HCT116 (cell line): ENCODE data around the gene KRTAP10-1. TPM values are rescaled to one million over a fixed set of nuclear protein-coding genes. Genes with fewer than 3 reads are reported as not detected.

Source experiments
- ATAC-seq: fragments of 200-7000 bp; cut with Tn5 transposase; 2 replicates; pipeline ENCODE4 v1.9.1; 2020; ENCODE audit warnings: mild to moderate bottlenecking, moderate library complexity
- BruUV-seq: library from RNA; stranded (reverse); fragments of 400-500 nt; replicated peaks from 2 replicates; lab custom pipeline; 2021; lab: Mats Ljungman, UMichigan
- CTCF ChIA-PET: fragments of 300-600 bp; sonication (Branson Sonifier 250); formaldehyde crosslinking; loops from one replicate; lab custom pipeline; 2021; ENCODE audit warnings: antibody characterized with exemption; lab: Charles Lee
- POLR2A ChIA-PET: fragments of 300-600, 350-600 bp; sonication (Branson Sonifier 250); formaldehyde crosslinking; loops from one replicate; lab custom pipeline; 2021; ENCODE audit warnings: antibody characterized with exemption; lab: Charles Lee
- RAD21 ChIA-PET, 2 experiments: fragments of 300-600 bp; sonication (Branson Sonifier 250); formaldehyde crosslinking; loops; one replicate each; lab custom pipeline; 2023; ENCODE audit warnings: low total read pairs in 2 of 2; ENCODE audit not compliant: uncharacterized antibody in 2 of 2, unreplicated experiment in 2 of 2, low non-redundant PET in 1 of 2; lab: Charles Lee
- DNase-seq: peaks from one replicate; pipeline ENCODE4 v3.0.0-alpha.2; 2010; ENCODE audit warnings: low read depth, low spot score
- H2AFZ ChIP-seq: fragments of 200-600 bp; shearing (Covaris generic), sonication (generic); 2 replicates; pipeline ENCODE4 v1.6.1; 2017; ENCODE audit warnings: low read depth, mixed run types, mixed read lengths, antibody characterized with exemption, low read length; ENCODE audit not compliant: poor library complexity, severe bottlenecking
- H3K27ac ChIP-seq: 2 replicates; pipeline ENCODE4 v1.5.1; 2012; ENCODE audit warnings: low read depth, low read length
- H3K27me3 ChIP-seq: fragments of 200-600 bp; sonication (generic); 2 replicates; pipeline ENCODE4 v1.6.1; 2016; ENCODE audit warnings: mixed run types, low read length, mixed read lengths; ENCODE audit not compliant: insufficient read depth
- H3K36me3 ChIP-seq, 2 experiments: fragments of 200-500 bp in 1 of 2; fragments of 200-600 bp in 1 of 2; sonication (Bioruptor generic) in 1 of 2; sonication (generic) in 1 of 2; 2 replicates each; pipeline versions ENCODE4 v1.5.1 to v1.6.1; 2014 to 2016; ENCODE audit warnings: low read length in 2 of 2, inconsistent platforms in 1 of 2, mixed read lengths in 1 of 2, mixed run types in 1 of 2; ENCODE audit not compliant: insufficient read depth in 2 of 2, control insufficient read depth in 1 of 2
- H3K4me1 ChIP-seq, 2 experiments: fragments of 200-600 bp in 1 of 2; sonication (generic) in 1 of 2; 2 replicates each; pipeline versions ENCODE4 v1.5.1 to v1.6.1; 2012 to 2017; ENCODE audit warnings: low read length in 2 of 2, inconsistent platforms in 1 of 2, mild to moderate bottlenecking in 1 of 2, mixed read lengths in 1 of 2, mixed run types in 1 of 2, moderate library complexity in 1 of 2; ENCODE audit not compliant: insufficient read depth in 2 of 2, control insufficient read depth in 1 of 2
- H3K4me2 ChIP-seq: fragments of 200-600 bp; sonication (generic); 2 replicates; pipeline ENCODE4 v1.6.1; 2017; ENCODE audit warnings: mixed run types, low read length, mixed read lengths
- H3K4me3 ChIP-seq, 2 experiments: fragments of 200-600 bp in 1 of 2; sonication (generic) in 1 of 2; replicated peaks in 1 of 2; 2 replicates each; pipeline ENCODE4 v1.5.1; 2011 to 2016; ENCODE audit warnings: low read length in 2 of 2, control low read depth in 1 of 2, low read depth in 1 of 2, mild to moderate bottlenecking in 1 of 2, mixed read lengths in 1 of 2, mixed run types in 1 of 2
- H3K79me2 ChIP-seq: fragments of 200-600 bp; sonication (generic); 2 replicates; pipeline ENCODE4 v1.6.1; 2017; ENCODE audit warnings: mild to moderate bottlenecking, mixed run types, low read length, moderate library complexity, mixed read lengths; ENCODE audit not compliant: insufficient read depth
- H3K9ac ChIP-seq: fragments of 200-600 bp; sonication (generic); 2 replicates; pipeline ENCODE4 v1.6.1; 2016; ENCODE audit warnings: low read length, mixed read lengths
- H3K9me2 ChIP-seq: fragments of 200-600 bp; sonication (generic), shearing (Covaris generic); 2 replicates; pipeline ENCODE4 v1.6.1; 2017; ENCODE audit warnings: mixed run types, mild to moderate bottlenecking, moderate library complexity; ENCODE audit not compliant: insufficient read depth
- H3K9me3 ChIP-seq, 2 experiments: fragments of 200-500 bp in 1 of 2; fragments of 200-600 bp in 1 of 2; sonication (Bioruptor generic) in 1 of 2; sonication (generic) in 1 of 2; 2 replicates each; pipeline ENCODE4 v1.6.1; 2014 to 2017; ENCODE audit warnings: low read length in 2 of 2, mixed read lengths in 2 of 2, inconsistent platforms in 1 of 2, low read depth in 1 of 2, mild to moderate bottlenecking in 1 of 2, mixed run types in 1 of 2, moderate library complexity in 1 of 2; ENCODE audit not compliant: control insufficient read depth in 1 of 2, insufficient read depth in 1 of 2
- H4K20me1 ChIP-seq: fragments of 200-600 bp; sonication (generic), shearing (Covaris generic); 2 replicates; pipeline ENCODE4 v1.6.1; 2017; ENCODE audit warnings: mixed run types, mild to moderate bottlenecking, moderate library complexity; ENCODE audit not compliant: insufficient read depth
- CBX3 ChIP-seq: IDR thresholded peaks from 2 replicates; pipeline ENCODE4 v1.6.1; 2012; ENCODE audit warnings: low read depth
- EGR1 ChIP-seq: IDR thresholded peaks from 2 replicates; pipeline ENCODE4 v1.6.1; 2012; ENCODE audit warnings: low read depth
- EZH2 ChIP-seq: fragments of 200-600 bp; sonication (generic); IDR thresholded peaks from 2 replicates; pipeline ENCODE4 v1.6.1; 2017; ENCODE audit warnings: antibody characterized with exemption, mixed run types
- EZH2phosphoT487 ChIP-seq: fragments of 200-600 bp; IDR thresholded peaks from 2 replicates; pipeline ENCODE4 v1.6.1; 2018; ENCODE audit warnings: antibody characterized with exemption, borderline replicate concordance
- FOSL1 ChIP-seq: IDR thresholded peaks from 2 replicates; pipeline ENCODE4 v1.6.1; 2012; ENCODE audit warnings: low read depth
- RAD21 ChIP-seq: IDR thresholded peaks from 2 replicates; pipeline ENCODE4 v1.6.1; 2012; ENCODE audit warnings: low read depth, mild to moderate bottlenecking
- YY1 ChIP-seq: IDR thresholded peaks from 2 replicates; pipeline ENCODE4 v1.6.1; 2011; ENCODE audit warnings: low read length, low read depth, moderate library complexity, mild to moderate bottlenecking; ENCODE audit not compliant: insufficient replicate concordance; ENCODE audit errors: extremely low read depth
- ZFX ChIP-seq: fragments of 450-650 bp; IDR thresholded peaks from 2 replicates; pipeline ENCODE4 v1.6.1; 2017
- ZNF274 ChIP-seq: fragments of 200-500 bp; sonication (Bioruptor generic); IDR thresholded peaks from 2 replicates; pipeline ENCODE4 v1.6.1; 2014; ENCODE audit warnings: mild to moderate bottlenecking, low read depth, low read length, inconsistent platforms
- intact Hi-C: fragments of 100-400 bp; cut with micrococcal nuclease; formaldehyde crosslinking; loops from 2 replicates; pipeline ENCODE4 v1.10.0; 2022
- total RNA-seq: library from RNA; stranded (reverse); gene quantifications from one replicate; pipeline ENCODE4 v1.2.1, GENCODE V29; 2021; ENCODE audit not compliant: unreplicated experiment
- TF ChIP-seq, protein P1 (sequence below): IDR thresholded peaks from 2 replicates; pipeline ENCODE4 v1.6.1; 2012
- TF ChIP-seq, protein P2 (sequence below): IDR thresholded peaks from 2 replicates; pipeline ENCODE4 v1.6.1; 2012; ENCODE audit warnings: low read depth
- TF ChIP-seq, protein P3 (sequence below): IDR thresholded peaks from 2 replicates; pipeline ENCODE4 v1.6.1; 2011; ENCODE audit warnings: mild to moderate bottlenecking, low read length, moderate library complexity; ENCODE audit not compliant: insufficient replicate concordance; ENCODE audit errors: extremely low read depth
- TF ChIP-seq, protein P4 (sequence below): IDR thresholded peaks from 2 replicates; pipeline ENCODE4 v1.6.1; 2012

KRTAP10-1 gene
- total RNA-seq, 1 experiment from 2014 or later, result not detected

DNA sequence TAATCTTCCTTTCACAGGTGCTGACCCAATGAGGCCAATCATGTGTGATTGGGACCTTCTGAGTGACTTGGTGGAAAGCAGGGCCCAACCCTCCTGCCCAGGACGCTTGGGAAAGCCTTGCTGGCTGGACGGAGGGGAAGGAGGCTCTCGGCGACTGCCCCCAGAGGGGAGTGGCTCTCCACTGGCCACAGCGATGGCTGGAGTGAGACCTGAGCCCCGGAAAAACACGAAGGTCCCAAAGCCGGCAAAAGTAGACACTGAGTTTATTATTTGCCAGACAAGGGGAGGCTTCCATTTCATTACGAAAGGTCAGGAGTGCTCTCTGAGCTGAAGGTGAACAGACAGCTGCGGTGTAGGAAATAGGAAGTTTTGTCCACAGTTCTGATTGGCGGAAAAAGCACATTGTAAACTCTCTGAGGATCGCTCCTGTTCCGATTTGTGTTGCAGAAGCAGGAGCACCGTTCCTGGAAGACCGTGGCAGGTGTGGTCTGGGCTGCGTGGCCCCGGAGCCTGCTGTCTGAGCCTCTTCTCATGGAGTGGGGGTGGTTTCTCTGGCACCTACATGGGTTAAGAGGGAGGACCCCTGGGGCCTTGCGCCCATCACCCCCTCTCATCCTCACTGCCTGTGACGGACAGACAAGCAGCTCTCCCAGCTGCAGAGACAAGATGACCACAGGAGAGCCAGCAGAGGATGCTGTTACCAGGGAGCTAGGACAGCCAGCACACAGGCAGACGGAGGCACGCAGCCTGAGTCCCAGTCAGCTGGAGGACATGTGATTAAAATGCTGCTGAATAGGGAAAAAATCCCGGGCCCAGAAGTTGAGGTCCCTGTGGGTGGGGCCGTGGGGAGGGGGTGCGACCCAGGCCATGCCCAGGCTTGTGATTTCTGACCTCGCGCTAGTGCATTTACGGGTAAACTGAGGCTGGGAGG is 41.5 kb downstream of the KRTAP10-1 start:
- ChIA-PET POLR2A (no interaction called here), RAD21 (no interaction called here), CTCF (no interaction called here)
- no TSS peak for BruUV-seq
- ATAC-seq, result no peak
- intact Hi-C loops, result no loop called here
- Histone ChIP-seq H2AFZ (no peak overlapping the region), H3K9me3 (peaks cover 0 to 3% of the 10 kb centered on the region in 2 experiments; a peak in 2 of 4 replicates), H3K4me3 (no peak overlapping the region), H3K9ac (no peak overlapping the region), H3K4me1 (no peaks in the 10 kb centered on the region), H3K27me3 (peaks cover 19% of the 10 kb centered on the region; the same call in 1 of the 2 replicates), H3K9me2 (no peaks in the 10 kb centered on the region), H3K36me3 (no peaks in the 10 kb centered on the region), H3K4me2 (no peak overlapping the region), H4K20me1 (no peaks in the 10 kb centered on the region), H3K79me2 (no peaks in the 10 kb centered on the region), H3K27ac (no peak overlapping the region)
- DNase-seq, result no peak
- TF ChIP-seq EGR1 (no peak), CBX3 (no peak), YY1 (no peak), ZFX (no peak)
- TF ChIP-seq, protein P1, sequence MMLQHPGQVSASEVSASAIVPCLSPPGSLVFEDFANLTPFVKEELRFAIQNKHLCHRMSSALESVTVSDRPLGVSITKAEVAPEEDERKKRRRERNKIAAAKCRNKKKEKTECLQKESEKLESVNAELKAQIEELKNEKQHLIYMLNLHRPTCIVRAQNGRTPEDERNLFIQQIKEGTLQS, result no peak

DNA sequence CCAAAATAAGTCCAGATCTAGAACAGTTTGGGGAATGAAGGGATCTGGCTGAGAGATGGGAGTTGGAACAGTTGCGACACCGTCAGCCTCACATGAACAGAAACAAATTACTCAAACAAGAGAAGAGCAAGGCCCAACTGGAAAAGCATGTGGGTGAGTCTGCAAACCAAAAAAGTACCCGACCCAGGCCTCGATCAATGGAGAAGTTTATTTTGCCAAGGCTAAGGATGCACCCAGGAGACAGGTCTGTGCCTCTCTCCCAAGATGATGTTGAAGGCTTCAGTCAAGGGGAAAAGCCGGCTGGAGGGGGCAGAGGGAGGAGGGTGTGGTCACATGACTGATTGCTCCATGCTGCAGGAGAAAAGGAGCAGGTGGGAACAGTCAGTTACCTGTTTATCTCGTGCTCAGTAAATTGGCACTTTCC is 42.3 kb downstream of the KRTAP10-1 start:
- Histone ChIP-seq H3K27me3 (peaks cover 19% of the 10 kb centered on the region; the same call in 1 of the 2 replicates), H3K4me1 (no peaks in the 10 kb centered on the region), H3K4me3 (no peak overlapping the region), H3K9me3 (peaks cover 7% of the 10 kb centered on the region in 2 experiments; a peak in 2 of 4 replicates), H3K27ac (no peak overlapping the region), H3K79me2 (no peaks in the 10 kb centered on the region), H4K20me1 (no peaks in the 10 kb centered on the region), H2AFZ (no peak overlapping the region), H3K9me2 (no peaks in the 10 kb centered on the region), H3K9ac (no peak overlapping the region), H3K4me2 (no peak overlapping the region), H3K36me3 (no peaks in the 10 kb centered on the region)
- POLR2A ChIA-PET, result no interaction called here
- ATAC-seq, result no peak
- BruUV-seq, result no TSS peak
- no peak for DNase-seq
- intact Hi-C loops, result no loop called here
- CTCF ChIA-PET, result no interaction called here
- RAD21 ChIA-PET, result no interaction called here
- no peak for TF ChIP-seq FOSL1
- TF ChIP-seq, protein P2, sequence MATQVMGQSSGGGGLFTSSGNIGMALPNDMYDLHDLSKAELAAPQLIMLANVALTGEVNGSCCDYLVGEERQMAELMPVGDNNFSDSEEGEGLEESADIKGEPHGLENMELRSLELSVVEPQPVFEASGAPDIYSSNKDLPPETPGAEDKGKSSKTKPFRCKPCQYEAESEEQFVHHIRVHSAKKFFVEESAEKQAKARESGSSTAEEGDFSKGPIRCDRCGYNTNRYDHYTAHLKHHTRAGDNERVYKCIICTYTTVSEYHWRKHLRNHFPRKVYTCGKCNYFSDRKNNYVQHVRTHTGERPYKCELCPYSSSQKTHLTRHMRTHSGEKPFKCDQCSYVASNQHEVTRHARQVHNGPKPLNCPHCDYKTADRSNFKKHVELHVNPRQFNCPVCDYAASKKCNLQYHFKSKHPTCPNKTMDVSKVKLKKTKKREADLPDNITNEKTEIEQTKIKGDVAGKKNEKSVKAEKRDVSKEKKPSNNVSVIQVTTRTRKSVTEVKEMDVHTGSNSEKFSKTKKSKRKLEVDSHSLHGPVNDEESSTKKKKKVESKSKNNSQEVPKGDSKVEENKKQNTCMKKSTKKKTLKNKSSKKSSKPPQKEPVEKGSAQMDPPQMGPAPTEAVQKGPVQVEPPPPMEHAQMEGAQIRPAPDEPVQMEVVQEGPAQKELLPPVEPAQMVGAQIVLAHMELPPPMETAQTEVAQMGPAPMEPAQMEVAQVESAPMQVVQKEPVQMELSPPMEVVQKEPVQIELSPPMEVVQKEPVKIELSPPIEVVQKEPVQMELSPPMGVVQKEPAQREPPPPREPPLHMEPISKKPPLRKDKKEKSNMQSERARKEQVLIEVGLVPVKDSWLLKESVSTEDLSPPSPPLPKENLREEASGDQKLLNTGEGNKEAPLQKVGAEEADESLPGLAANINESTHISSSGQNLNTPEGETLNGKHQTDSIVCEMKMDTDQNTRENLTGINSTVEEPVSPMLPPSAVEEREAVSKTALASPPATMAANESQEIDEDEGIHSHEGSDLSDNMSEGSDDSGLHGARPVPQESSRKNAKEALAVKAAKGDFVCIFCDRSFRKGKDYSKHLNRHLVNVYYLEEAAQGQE, result no peak
- TF ChIP-seq RAD21, result no peak
- TF ChIP-seq EZH2phosphoT487, result no peak
- TF ChIP-seq, protein P3, sequence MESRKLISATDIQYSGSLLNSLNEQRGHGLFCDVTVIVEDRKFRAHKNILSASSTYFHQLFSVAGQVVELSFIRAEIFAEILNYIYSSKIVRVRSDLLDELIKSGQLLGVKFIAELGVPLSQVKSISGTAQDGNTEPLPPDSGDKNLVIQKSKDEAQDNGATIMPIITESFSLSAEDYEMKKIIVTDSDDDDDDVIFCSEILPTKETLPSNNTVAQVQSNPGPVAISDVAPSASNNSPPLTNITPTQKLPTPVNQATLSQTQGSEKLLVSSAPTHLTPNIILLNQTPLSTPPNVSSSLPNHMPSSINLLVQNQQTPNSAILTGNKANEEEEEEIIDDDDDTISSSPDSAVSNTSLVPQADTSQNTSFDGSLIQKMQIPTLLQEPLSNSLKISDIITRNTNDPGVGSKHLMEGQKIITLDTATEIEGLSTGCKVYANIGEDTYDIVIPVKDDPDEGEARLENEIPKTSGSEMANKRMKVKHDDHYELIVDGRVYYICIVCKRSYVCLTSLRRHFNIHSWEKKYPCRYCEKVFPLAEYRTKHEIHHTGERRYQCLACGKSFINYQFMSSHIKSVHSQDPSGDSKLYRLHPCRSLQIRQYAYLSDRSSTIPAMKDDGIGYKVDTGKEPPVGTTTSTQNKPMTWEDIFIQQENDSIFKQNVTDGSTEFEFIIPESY, result no peak
- TF ChIP-seq ZNF274, result no peak
- no peak for TF ChIP-seq EZH2
- no peak for TF ChIP-seq YY1
- TF ChIP-seq, protein P4, sequence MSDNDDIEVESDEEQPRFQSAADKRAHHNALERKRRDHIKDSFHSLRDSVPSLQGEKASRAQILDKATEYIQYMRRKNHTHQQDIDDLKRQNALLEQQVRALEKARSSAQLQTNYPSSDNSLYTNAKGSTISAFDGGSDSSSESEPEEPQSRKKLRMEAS, result no peak
